AG04449 (cell line): Measurements from ENCODE around the gene CASP9.

Source experiments
- CTCF ChIA-PET: fragments of 350-600 bp; formaldehyde crosslinking; extraction: SDS; loops from one replicate; lab custom pipeline; 2021; ENCODE audit warnings: antibody characterized with exemption; lab: Yijun Ruan, JAX
- POLR2A ChIA-PET: fragments of 400-600, 350-600 bp; formaldehyde crosslinking; extraction: SDS; loops from one replicate; lab custom pipeline; 2020; ENCODE audit warnings: antibody characterized with exemption, inconsistent platforms; lab: Yijun Ruan, JAX
- DNase-seq: peaks from one replicate; pipeline ENCODE4 v3.0.0-alpha.2; 2010; ENCODE audit warnings: low read depth, low spot score
- H3K4me3 ChIP-seq: 2 replicates; pipeline ENCODE4 v1.5.1; 2011; ENCODE audit warnings: low read depth, mild to moderate bottlenecking, control low read depth, low read length
- TF ChIP-seq, protein P1 (sequence below): IDR thresholded peaks from one replicate; pipeline ENCODE4 v1.5.1; 2011; ENCODE audit warnings: mild to moderate bottlenecking, moderate library complexity, low read length, control low read depth, inconsistent platforms; ENCODE audit not compliant: insufficient read depth; ENCODE audit errors: missing control alignments

The CASP9 gene

DNA sequence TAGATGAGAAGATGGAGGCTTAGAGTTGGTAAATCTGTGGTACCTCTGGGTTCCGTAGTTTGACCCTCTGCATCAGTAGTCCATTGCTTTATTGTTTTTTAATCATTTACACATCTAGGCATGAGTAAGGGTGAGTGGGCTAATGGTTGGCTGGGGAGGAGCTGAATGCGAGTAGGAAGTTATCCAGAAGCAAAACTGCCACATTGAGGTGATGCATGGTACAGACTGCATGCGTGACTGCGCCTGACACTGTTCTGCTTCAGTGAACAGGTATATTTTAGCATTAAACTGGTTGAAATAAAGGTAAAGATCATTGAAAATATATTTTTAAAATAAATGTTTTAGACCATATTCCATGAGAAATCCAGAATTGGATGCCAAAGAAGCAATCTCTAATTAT, 7.0 kb upstream of the CASP9 start:
- DNase-seq: no peak
- TF ChIP-seq, protein P1, sequence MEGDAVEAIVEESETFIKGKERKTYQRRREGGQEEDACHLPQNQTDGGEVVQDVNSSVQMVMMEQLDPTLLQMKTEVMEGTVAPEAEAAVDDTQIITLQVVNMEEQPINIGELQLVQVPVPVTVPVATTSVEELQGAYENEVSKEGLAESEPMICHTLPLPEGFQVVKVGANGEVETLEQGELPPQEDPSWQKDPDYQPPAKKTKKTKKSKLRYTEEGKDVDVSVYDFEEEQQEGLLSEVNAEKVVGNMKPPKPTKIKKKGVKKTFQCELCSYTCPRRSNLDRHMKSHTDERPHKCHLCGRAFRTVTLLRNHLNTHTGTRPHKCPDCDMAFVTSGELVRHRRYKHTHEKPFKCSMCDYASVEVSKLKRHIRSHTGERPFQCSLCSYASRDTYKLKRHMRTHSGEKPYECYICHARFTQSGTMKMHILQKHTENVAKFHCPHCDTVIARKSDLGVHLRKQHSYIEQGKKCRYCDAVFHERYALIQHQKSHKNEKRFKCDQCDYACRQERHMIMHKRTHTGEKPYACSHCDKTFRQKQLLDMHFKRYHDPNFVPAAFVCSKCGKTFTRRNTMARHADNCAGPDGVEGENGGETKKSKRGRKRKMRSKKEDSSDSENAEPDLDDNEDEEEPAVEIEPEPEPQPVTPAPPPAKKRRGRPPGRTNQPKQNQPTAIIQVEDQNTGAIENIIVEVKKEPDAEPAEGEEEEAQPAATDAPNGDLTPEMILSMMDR: no peak
- H3K4me3 ChIP-seq: no peak overlapping the region
- ChIA-PET CTCF (no interaction called here), POLR2A (interaction anchor here (0.6 kb wide), 1 partner anchor 69 kb away, joined by 3 read pairs; no protein-coding TSS in a partner anchor)

DNA sequence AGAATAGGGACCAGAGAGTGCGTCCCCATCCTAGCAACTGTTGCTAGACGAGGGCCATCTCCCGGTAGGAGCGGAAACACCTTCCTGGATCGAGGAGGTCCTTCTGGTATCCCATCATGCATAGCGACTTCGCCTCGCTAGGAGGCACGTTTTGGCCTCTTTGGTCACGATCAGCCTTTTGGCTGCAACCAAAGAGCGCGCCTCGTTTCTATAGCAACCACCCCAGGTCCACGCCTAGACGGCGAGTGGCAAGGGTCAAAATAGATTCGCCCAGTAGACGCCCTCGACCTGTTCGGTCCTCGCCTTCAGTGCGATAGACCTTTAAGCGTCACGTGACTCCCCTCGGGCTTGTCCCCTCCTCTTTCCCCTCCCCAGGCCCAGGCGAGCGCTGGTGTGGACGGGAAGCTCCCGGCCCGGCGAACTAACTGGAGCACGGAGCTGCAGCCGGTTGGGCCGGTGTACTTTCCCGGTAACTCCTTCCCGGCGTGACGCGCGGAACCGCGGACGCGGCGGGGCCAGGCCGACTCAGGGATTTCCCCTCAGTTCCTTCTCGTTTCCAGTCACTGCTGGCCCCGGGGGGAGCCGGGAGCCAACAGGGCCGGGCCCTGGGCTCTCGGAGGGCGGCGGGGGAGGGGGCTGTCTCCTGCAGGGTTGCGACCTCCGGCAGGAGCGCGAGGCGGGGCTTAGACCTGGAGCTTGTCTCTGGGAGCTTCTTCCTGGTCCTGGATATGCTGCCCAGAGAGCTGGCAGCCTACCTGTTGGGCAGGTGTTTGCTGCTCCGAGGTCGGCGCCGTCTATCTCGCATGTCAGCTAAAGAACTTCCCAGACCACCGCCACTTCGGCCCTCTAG, 2.7 kb upstream of the CASP9 start, which contains the start of gene DNAJC16:
Gene DNAJC16, plus strand, starts transcription at position 359 of the 850 bp plus-strand sequence. CDS start 2,258 bp downstream, outside the sequence.
- peak; percentile 99 for DNase-seq
- CTCF ChIA-PET: interaction anchor here (0.9 kb wide), 1 partner anchor 8 kb away, joined by 3 read pairs; no protein-coding TSS in a partner anchor
- TF ChIP-seq, protein P1: peak; percentile 41
- peak within 1 kb of the TSS; percentile 93 for H3K4me3 ChIP-seq
- POLR2A ChIA-PET: no interaction called here

DNA sequence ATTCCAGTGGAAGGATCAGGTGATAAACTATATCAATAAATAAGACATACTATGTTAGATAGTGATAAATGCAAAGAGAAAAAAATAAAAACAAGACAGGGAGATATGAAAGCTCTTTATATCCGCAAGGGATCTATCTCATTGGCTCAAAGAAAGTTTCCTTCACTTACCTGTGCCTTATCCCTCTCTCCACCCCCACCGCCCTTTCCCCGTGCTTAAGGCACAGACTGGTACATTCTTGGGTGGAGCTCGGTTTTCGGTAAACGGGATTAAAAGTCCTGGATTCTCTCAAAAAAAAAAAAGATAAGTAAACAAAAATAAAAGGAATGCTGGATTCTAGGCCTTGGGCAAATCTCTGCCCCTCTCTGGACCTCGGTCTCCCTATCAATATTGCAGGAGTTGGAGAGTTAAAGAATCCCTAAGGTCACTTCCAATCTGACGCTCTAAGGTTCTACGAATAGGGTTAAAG, 2.0 kb upstream of the CASP9 start:
- DNase-seq: no peak
- TF ChIP-seq, protein P1: no peak
- ChIA-PET CTCF (no interaction called here), POLR2A (no interaction called here)
- H3K4me3 ChIP-seq: peak overlapping the region; percentile 93

DNA sequence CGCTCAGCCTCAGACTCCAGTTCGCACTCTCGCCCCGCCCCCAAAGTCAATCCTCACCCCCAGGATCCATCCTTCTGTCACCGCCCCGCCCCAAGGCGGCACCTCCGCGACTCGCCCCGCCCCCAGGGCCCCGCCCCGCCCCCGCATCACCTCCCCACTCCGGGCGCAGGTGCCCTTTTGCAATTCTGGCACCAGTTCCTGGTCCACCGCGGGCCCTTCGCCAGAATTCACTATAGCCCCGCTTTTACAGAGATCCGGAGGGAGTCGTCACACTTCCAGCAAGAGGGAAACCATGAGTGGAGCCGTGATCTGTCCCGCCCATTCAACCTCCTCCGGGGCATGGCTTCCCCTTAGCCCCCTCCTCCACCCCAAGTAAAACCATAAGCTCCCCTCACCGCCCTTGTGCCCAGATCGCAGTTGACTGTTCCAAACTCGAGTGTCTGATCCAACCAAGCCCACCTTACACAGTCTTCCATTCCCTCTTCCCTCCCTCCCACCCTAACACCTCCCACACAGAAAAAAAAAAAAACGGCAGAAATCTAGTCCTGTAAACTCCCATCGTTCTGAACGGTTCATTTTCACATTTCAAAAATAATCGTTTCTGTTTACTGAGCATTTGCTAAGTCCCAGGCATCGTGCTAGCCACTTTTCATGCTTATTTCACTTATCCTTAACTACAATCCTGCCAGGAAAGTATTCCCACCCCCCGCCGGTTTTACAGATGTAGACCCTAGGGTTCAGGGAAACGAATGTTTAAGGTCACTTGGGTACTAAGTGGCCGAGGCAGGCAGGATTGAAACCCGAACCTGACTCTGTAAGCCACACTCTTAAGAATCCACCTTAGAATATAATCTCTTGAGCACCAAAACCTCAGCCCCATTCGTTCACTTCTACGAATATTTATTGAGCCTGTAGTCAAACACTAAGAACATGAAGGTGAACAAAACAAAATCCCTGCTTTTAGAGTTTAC, 1.3 kb upstream of the CASP9 start:
- CTCF ChIA-PET: no interaction called here
- peak overlapping the region; percentile 78 for H3K4me3 ChIP-seq
- peak; percentile 84 for DNase-seq
- TF ChIP-seq, protein P1: no peak
- POLR2A ChIA-PET: interaction anchor here (0.5 kb wide), 1 partner anchor 1528 kb away, joined by 3 read pairs; the partner anchor contains the start of gene SDHB

DNA sequence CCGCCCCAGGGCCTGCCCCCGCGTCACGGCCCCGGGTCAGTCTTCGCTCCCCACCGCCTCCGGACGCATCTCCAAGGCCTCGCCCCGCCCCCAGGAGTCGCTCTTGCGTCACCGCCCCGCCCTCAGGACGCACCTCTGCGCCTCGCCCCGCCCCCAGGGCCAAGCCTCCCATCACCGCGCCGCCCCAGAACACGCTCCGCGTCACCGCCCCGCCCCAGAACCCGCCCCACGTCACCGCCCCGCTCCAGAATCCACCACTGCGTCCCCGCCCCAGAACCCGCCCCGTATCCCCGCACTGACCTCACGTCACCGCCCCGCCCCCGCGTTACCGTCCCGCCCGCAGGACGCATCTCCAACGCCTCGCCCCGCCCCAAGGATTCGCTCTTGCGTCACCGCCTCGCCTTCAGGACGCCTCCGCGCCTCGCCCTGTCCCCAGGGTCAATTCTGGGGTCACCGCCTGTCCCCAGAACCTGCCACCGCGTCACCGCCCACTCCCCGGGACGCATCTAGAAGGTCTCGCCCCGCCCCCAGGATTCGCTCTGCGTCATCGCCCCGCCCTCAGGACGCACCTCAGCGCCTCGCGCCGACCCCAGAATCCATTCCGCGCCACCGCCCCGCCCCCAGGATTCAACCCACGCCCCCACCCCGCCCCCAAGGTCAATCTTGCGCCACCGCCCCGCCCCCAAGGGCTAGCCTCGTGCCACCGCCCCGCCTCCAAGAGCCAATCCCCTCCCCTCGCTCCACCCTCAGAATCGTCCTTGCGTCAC, 451 bp upstream of the CASP9 start:
- DNase-seq: peak; percentile 68
- peak overlapping the region; percentile 84 for H3K4me3 ChIP-seq
- TF ChIP-seq, protein P1: no peak
- POLR2A ChIA-PET: no interaction called here
- CTCF ChIA-PET: interaction anchor here (1.1 kb wide), 1 partner anchor 25 kb away, joined by 3 read pairs; no protein-coding TSS in a partner anchor
